Activated naive CD8-positive, alpha-beta T cell treated with anti-CD3 and anti-CD28 coated beads, Interleukin-2, amount 50 U/mL, for 24 hours (primary cell): ENCODE measurements around the gene PPP1R16B.
"Not testable (repeated sequence)": the region's sequence is repeated elsewhere in the genome, so short reads cannot be mapped to it uniquely, and the experiment has no call there.

ENCODE experiments used
- ATAC-seq: fragments of 150-1000 bp; cut with Tn5 transposase; one replicate; pipeline ENCODE4 v1.10.0; 2021
- DNase-seq: peaks from one replicate; pipeline ENCODE4 v3.0.0; 2021
- H3K27ac Mint-ChIP-seq: one replicate; pipeline ENCODE4 v1.8.0; 2021; ENCODE audit warnings: mild to moderate bottlenecking, mixed read lengths
- H3K27me3 Mint-ChIP-seq: one replicate; pipeline ENCODE4 v1.8.0; 2021; ENCODE audit warnings: mixed read lengths
- H3K36me3 Mint-ChIP-seq: one replicate; pipeline ENCODE4 v1.8.0; 2021; ENCODE audit warnings: low read depth, mixed read lengths
- H3K4me1 Mint-ChIP-seq: one replicate; pipeline ENCODE4 v1.8.0; 2021; ENCODE audit warnings: mixed read lengths
- H3K4me3 Mint-ChIP-seq: one replicate; pipeline ENCODE4 v1.8.0; 2021; ENCODE audit warnings: mild to moderate bottlenecking, moderate library complexity, mixed read lengths
- H3K9me3 Mint-ChIP-seq: one replicate; pipeline ENCODE4 v1.8.0; 2021; ENCODE audit warnings: mixed read lengths

The PPP1R16B gene

GRCh38 chr20:38805958-38806854 lies 709 bp downstream of the PPP1R16B start:
- Mint-ChIP-seq H3K36me3 (peaks cover 36% of the 10 kb centered on the region), H3K27ac (peak overlapping the region; percentile 95), H3K27me3 (no peaks in the 10 kb centered on the region), H3K4me1 (peaks cover 62% of the 10 kb centered on the region), H3K4me3 (peak overlapping the region; percentile 85), H3K9me3 (no peaks in the 10 kb centered on the region)
- ATAC-seq (peak; percentile 14), DNase-seq (peak; percentile 64)

DNA sequence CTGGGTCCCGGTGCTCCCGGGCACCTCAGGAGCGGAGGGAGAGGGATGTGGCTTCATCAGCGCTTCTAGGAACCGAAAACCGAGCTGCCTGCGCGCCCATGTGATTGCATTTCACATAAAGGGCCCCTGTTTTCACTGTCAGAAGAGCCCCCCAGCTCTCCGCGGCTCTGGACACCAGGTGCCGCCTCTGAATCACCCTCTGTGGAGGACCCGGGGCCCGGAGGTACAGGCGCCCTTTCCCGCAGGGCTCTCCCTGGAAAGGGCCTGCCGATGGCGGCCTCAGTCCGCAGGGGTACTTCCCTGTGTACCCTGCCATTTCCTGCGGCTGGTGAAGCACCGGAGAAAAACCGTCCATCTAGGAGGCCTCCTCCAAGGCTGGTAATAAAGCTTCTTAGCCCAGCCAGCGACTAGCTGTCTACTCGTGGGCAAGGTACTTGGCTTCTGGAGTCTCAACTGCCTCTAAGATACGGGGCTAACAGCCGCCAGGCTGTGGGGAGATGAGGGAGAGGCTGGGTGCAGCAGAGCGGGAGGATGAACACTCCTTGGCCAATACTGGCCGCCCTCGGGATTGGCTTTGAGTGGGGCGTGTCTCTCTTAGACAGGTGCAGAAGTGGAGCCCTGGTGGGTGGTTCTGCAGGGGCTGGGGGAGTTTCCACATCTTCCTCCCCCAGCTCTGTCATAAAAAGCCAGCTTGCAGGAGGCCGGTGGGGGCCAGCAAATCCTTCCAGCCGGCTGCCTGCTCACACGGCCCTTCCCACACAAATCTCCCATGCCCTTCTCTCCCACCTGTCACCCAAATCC lies 1.6 kb downstream of the PPP1R16B start:
- H3K27ac Mint-ChIP-seq, result peak overlapping the region; percentile 80
- peak; percentile 32 for DNase-seq
- H3K4me1 Mint-ChIP-seq, result peaks cover 70% of the 10 kb centered on the region
- ATAC-seq, result no peak
- no peaks in the 10 kb centered on the region for H3K27me3 Mint-ChIP-seq
- H3K9me3 Mint-ChIP-seq, result no peaks in the 10 kb centered on the region
- H3K36me3 Mint-ChIP-seq, result peaks cover 43% of the 10 kb centered on the region
- peak overlapping the region; percentile 85 for H3K4me3 Mint-ChIP-seq

DNA sequence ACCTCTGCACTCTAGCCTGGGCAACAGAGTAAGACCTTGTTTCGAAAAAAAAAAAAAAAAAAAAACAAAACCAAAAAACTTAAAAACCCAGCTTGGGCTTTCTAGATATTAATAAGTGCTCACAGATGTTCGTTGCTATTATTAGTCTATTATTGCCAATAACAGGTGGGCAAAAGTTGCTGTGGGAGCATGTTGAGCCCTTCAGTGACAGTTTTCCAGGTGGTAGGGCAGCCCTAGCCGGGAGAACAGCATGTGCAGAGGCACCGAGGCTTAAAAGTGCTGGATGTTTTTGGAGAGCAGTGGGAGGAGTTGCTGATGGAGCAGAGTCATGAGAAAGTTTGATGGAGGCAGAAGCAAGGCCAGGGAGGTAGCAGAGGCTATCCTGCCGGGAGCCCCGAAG lies 4.4 kb downstream of the PPP1R16B start:
- Mint-ChIP-seq H3K27ac (peak overlapping the region; percentile 28), H3K36me3 (peaks cover 58% of the 10 kb centered on the region), H3K9me3 (no peaks in the 10 kb centered on the region), H3K27me3 (no peaks in the 10 kb centered on the region), H3K4me1 (peaks cover 76% of the 10 kb centered on the region), H3K4me3 (peak overlapping the region; percentile 30)
- no peak for DNase-seq
- ATAC-seq, result no peak

- no peaks in the 10 kb centered on the region for H3K27me3 Mint-ChIP-seq
- H3K27ac Mint-ChIP-seq, result peak overlapping the region; percentile 71
- peaks cover 83% of the 10 kb centered on the region for H3K4me1 Mint-ChIP-seq
- H3K36me3 Mint-ChIP-seq, result peaks cover 68% of the 10 kb centered on the region
- peak overlapping the region; percentile 30 for H3K4me3 Mint-ChIP-seq
- no peaks in the 10 kb centered on the region for H3K9me3 Mint-ChIP-seq
- DNase-seq (no peak), ATAC-seq (peak; percentile 13)
Observed at GRCh38 chr20:38810926-38811630, 5.6 kb downstream of the PPP1R16B start.

GRCh38 chr20:38811769-38812168 lies 6.3 kb downstream of the PPP1R16B start:
- peak overlapping the region; percentile 59 for H3K27ac Mint-ChIP-seq
- H3K9me3 Mint-ChIP-seq, result no peaks in the 10 kb centered on the region
- DNase-seq (no peak), ATAC-seq (no peak)
- H3K36me3 Mint-ChIP-seq, result peaks cover 75% of the 10 kb centered on the region
- H3K4me3 Mint-ChIP-seq, result no peak overlapping the region
- H3K27me3 Mint-ChIP-seq, result no peaks in the 10 kb centered on the region
- peaks cover 90% of the 10 kb centered on the region for H3K4me1 Mint-ChIP-seq

DNA sequence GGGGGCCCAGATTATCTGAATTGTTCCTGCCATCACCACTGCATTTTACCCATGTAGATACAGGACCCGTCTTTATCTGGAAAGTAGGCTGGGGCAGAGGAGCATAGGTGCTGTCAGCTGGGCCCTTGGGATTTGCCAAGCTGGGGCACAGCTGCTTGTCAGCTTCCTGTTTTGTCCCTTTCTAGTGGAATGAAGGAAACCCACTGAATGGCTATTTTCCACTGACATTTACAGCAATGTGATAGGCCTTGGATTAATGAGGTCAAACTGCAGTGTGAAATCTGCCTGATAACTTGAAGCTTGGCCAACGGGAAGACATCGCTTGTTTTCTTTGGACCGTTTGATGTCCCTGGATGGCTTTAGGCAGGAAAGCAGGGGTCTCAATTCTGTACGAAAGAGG lies 6.7 kb downstream of the PPP1R16B start:
- no peak overlapping the region for H3K4me3 Mint-ChIP-seq
- DNase-seq (no peak), ATAC-seq (no peak)
- no peaks in the 10 kb centered on the region for H3K9me3 Mint-ChIP-seq
- H3K27me3 Mint-ChIP-seq, result no peaks in the 10 kb centered on the region
- H3K4me1 Mint-ChIP-seq, result peaks cover 92% of the 10 kb centered on the region
- H3K36me3 Mint-ChIP-seq, result peaks cover 77% of the 10 kb centered on the region
- peak overlapping the region; percentile 59 for H3K27ac Mint-ChIP-seq

- no peak for ATAC-seq
- Mint-ChIP-seq H3K27me3 (no peaks in the 10 kb centered on the region), H3K4me1 (peaks cover 93% of the 10 kb centered on the region), H3K9me3 (no peaks in the 10 kb centered on the region), H3K36me3 (peaks cover 74% of the 10 kb centered on the region), H3K27ac (peak overlapping the region; percentile 59), H3K4me3 (no peak overlapping the region)
- no peak for DNase-seq
Observed at GRCh38 chr20:38812709-38813573, 7.4 kb downstream of the PPP1R16B start.

DNA sequence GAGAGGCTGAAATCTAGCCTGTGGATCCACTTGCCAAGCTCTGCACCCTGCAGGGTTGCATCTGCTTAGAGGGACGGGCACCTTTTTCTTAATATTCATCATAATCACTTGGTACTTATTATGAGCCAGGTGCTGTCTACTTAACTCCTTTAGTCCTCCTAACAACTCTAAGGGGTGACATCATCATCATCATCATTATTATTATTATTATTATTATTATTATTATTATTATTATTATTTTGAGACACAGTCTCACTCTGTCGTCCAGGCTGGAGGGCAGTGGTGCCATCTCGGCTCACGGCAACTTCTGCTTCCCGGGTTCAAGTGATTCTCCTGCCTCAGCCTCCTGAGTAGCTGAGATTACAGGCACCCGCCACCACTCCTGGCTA lies 8.1 kb downstream of the PPP1R16B start:
- H3K27ac Mint-ChIP-seq, H3K4me3 Mint-ChIP-seq, ATAC-seq, DNase-seq, H3K27me3 Mint-ChIP-seq, H3K9me3 Mint-ChIP-seq: not testable (repeated sequence)
- H3K36me3 Mint-ChIP-seq, result peaks cover 76% of the 10 kb centered on the region
- H3K4me1 Mint-ChIP-seq, result peaks cover 93% of the 10 kb centered on the region

DNA sequence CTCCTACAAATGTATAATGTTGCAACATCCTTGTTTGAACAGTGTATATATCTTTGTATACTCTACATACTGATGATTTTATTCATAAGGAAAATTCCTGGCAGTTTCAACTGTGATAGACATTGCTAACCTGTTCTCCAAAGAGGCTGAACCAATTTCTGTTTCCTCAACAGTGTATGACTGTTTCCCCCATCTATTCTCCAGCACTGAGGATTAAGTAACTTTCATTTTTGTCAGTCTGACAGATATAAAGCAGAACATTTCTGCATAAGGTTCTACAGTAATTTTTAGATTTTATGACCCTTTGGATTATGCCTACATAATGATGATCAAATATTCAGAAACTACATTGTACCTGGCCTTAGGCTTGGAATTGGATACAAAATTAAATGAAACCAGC lies 9.9 kb downstream of the PPP1R16B start:
- Mint-ChIP-seq H3K9me3 (no peaks in the 10 kb centered on the region), H3K4me3 (no peak overlapping the region), H3K36me3 (peaks cover 75% of the 10 kb centered on the region), H3K27me3 (no peaks in the 10 kb centered on the region), H3K27ac (no peak overlapping the region), H3K4me1 (peaks cover 81% of the 10 kb centered on the region)
- DNase-seq (no peak), ATAC-seq (no peak)

DNA sequence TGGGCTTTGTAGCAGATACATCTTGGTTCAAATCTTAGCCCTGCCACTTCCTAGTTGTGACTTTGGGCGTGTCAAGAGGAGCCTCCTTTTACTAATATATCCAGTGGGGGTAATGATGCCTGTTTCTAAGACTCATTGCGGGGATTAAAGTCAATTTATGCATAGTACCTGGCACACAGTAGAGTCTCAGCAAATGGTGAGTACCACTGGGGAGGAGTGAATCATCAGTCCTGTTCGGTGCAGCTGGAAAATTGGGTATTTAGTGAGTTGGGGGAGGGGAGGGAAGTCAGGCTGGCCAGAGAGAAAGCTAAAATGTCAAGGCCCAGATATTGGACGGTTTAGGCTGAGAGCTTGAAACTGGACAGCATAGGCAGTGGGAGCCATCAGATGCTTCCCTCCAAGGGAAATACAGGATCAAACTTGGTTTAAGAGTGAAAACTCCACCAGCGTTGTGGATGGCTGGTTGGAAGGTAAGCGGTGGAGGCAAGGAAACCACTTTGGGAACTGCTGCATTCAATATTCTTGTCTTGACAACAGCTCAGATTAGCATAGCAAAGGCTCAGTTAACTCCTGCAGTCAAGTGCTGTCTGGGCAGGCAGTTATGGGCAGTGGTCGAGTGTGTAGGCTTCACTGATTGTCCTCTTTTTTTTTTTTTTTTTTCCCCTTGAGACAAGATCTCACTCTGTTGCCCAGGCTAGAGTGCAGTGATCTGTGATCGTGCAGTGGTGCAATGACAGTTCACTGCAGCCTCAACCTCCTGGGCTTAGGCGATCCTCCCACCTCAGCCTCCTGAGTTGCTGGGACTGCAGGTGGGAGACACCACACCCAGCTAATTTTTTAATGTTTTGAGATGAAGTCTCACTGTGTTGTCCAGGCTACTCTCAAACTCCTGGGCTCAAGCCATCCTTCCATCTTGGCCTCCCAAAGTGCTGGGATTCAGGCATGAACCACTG lies 12.9 kb downstream of the PPP1R16B start:
- ATAC-seq (peak; percentile 85), DNase-seq (no peak)
- Mint-ChIP-seq H3K27me3 (no peaks in the 10 kb centered on the region), H3K27ac (peak overlapping the region; percentile 79), H3K36me3 (peaks cover 77% of the 10 kb centered on the region), H3K4me1 (peaks cover 75% of the 10 kb centered on the region), H3K4me3 (no peak overlapping the region), H3K9me3 (peaks cover 3% of the 10 kb centered on the region)

DNA sequence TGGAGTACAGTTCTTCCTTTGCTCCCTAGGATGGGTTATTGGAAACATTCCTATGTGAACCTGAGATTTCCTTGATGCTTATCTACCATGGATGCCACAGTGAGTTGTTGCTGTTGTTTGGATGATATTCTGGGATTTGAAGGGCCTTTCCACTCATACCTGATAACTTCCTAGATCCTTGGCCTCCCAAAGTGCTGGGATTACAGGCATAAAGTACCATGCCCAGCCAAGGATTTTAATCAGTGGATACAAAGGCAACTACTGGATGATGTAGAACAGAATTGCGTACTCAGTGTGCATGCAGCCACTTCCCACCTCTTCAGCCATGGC lies 20.0 kb downstream of the PPP1R16B start:
- Mint-ChIP-seq H3K9me3 (peaks cover 3% of the 10 kb centered on the region), H3K36me3 (peaks cover 85% of the 10 kb centered on the region), H3K4me1 (peaks cover 91% of the 10 kb centered on the region), H3K27me3 (no peaks in the 10 kb centered on the region), H3K4me3 (no peak overlapping the region), H3K27ac (no peak overlapping the region)
- ATAC-seq (no peak), DNase-seq (no peak)

- no peak overlapping the region for H3K4me3 Mint-ChIP-seq
- H3K4me1 Mint-ChIP-seq, result peaks cover 94% of the 10 kb centered on the region
- peaks cover 88% of the 10 kb centered on the region for H3K36me3 Mint-ChIP-seq
- H3K9me3 Mint-ChIP-seq, result peaks cover 3% of the 10 kb centered on the region
- no peak overlapping the region for H3K27ac Mint-ChIP-seq
- no peaks in the 10 kb centered on the region for H3K27me3 Mint-ChIP-seq
- ATAC-seq (no peak), DNase-seq (no peak)
Observed at GRCh38 chr20:38825901-38826625, 20.6 kb downstream of the PPP1R16B start.
